Testis (tissue), 3 donors: Measurements from ENCODE around the gene TRRAP. TPM values are rescaled to one million over a fixed set of nuclear protein-coding genes. Genes with fewer than 3 reads are reported as not detected.

Experiments used
- DNase-seq: peaks from one replicate; pipeline ENCODE4 v3.0.0-alpha.2; 2019
- H3K27ac ChIP-seq, 2 donors: fragments of 200-600 bp; sonication (generic); one replicate each; pipeline ENCODE4 v1.5.1; 2019
- H3K27me3 ChIP-seq: fragments of 200-600 bp; sonication (generic); one replicate; pipeline ENCODE4 v1.5.1; 2019
- H3K36me3 ChIP-seq: fragments of 200-600 bp; sonication (generic); one replicate; pipeline ENCODE4 v1.5.1; 2017; ENCODE audit warnings: low read depth; ENCODE audit errors: missing control alignments
- H3K4me1 ChIP-seq: fragments of 200-600 bp; sonication (generic); one replicate; pipeline ENCODE4 v1.5.1; 2019
- H3K4me3 ChIP-seq, 2 donors: fragments of 200-600 bp; sonication (generic); one replicate each; pipeline ENCODE4 v1.5.1; 2017 to 2019
- H3K9me3 ChIP-seq: fragments of 200-600 bp; sonication (generic); one replicate; pipeline ENCODE4 v1.5.1; 2017
- POLR2A ChIP-seq: fragments of 450-650 bp; IDR thresholded peaks from one replicate; pipeline ENCODE4 v1.6.1; 2017; ENCODE audit warnings: antibody characterized with exemption, mild to moderate bottlenecking, moderate library complexity
- WGBS, 2 donors: methylation state at CpG; one replicate each; pipeline ENCODE4 v1.1.5; 2018; 5-methylcytosine and 5-hydroxymethylcytosine counted together
- intact Hi-C: fragments of 100-400 bp; cut with DNase I; formaldehyde crosslinking; loops from one replicate; pipeline ENCODE4 v1.15.1; 2023; ENCODE audit warnings: low total_unique reads
- polyA plus RNA-seq: library from polyadenylated mRNA; stranded (reverse); fragments of 350-450 nt; fragmentation: Illumina TruSeq; extraction: RNeasy Lipid Tissue Mini Kit (QIAGEN cat#74804); gene quantifications from one replicate; pipeline ENCODE4 v1.2.3, GENCODE V29; 2014; ENCODE audit warnings: low read depth, low replicate concordance; ENCODE audit not compliant: insufficient read depth
- total RNA-seq, 2 donors: library from RNA; depleted of rRNA; stranded (reverse); fragments of >200 nt; gene quantifications; one replicate each; pipeline ENCODE4 v1.2.3, GENCODE V29; 2016
- TF ChIP-seq, protein P1 (sequence below), 3 experiments: fragments of 450-650 bp in 2 of 3; fragments of 200-600 bp in 1 of 3; sonication (generic) in 1 of 3; IDR thresholded peaks; one replicate each; pipeline ENCODE4 v1.5.1; 2016 to 2019; ENCODE audit warnings: antibody characterized with exemption in 3 of 3, mild to moderate bottlenecking in 2 of 3, moderate library complexity in 1 of 3

TRRAP gene
- total and polyA plus RNA-seq, 3 donors from 2014 or later, result 45.6 to 120 (median 119) TPM

DNA sequence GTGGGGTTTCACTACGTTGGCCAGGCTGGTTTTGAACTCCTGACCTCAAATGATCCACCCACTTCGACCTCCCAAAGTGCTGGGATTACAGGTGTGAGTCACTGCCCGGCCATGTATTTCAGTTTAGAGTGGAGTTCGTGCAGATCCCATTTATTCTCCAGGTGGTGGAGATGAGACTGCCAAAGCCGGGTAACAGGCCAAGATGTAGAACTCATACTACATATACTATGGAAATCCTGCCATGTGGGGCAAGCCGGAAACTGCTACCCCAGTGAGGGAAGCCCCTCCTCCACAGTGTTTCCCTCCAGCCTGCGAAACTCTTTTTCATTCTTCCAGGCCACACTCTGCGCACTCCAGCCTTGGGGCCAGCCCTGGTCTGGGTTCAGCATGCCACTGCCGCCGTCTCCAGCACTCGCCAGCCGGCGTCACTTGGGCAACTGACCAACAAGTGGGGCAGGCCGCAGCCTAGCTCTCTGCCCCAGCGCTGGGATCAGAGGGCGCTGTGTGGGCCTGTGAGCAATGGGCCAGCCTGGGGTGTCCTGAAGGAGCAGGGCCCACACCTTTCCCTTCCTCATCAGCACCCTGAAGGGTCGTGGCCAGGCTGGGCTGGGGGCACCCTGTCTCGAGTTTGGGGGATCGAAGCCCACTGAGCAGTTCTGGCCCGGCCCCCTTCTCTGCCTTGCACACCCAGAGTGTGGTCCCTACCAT is 122.0 kb downstream of the TRRAP start:
- H3K27me3 ChIP-seq, result no peaks in the 10 kb centered on the region
- H3K36me3 ChIP-seq, result no peaks in the 10 kb centered on the region
- H3K4me3 ChIP-seq, result no peak overlapping the region
- peak; percentile 9 for DNase-seq
- WGBS, 2 donors, result 93 to 97% methylated on average over 18 to 20 of the region's 20 CpGs
- H3K9me3 ChIP-seq, result no peaks in the 10 kb centered on the region
- H3K4me1 ChIP-seq, result no peaks in the 10 kb centered on the region
- H3K27ac ChIP-seq, result no peak overlapping the region
- TF ChIP-seq, protein P1, sequence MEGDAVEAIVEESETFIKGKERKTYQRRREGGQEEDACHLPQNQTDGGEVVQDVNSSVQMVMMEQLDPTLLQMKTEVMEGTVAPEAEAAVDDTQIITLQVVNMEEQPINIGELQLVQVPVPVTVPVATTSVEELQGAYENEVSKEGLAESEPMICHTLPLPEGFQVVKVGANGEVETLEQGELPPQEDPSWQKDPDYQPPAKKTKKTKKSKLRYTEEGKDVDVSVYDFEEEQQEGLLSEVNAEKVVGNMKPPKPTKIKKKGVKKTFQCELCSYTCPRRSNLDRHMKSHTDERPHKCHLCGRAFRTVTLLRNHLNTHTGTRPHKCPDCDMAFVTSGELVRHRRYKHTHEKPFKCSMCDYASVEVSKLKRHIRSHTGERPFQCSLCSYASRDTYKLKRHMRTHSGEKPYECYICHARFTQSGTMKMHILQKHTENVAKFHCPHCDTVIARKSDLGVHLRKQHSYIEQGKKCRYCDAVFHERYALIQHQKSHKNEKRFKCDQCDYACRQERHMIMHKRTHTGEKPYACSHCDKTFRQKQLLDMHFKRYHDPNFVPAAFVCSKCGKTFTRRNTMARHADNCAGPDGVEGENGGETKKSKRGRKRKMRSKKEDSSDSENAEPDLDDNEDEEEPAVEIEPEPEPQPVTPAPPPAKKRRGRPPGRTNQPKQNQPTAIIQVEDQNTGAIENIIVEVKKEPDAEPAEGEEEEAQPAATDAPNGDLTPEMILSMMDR (IDR thresholded peaks at IDR 0.05), result no peak
- TF ChIP-seq POLR2A, result no peak
- intact Hi-C loops, result no loop called here

DNA sequence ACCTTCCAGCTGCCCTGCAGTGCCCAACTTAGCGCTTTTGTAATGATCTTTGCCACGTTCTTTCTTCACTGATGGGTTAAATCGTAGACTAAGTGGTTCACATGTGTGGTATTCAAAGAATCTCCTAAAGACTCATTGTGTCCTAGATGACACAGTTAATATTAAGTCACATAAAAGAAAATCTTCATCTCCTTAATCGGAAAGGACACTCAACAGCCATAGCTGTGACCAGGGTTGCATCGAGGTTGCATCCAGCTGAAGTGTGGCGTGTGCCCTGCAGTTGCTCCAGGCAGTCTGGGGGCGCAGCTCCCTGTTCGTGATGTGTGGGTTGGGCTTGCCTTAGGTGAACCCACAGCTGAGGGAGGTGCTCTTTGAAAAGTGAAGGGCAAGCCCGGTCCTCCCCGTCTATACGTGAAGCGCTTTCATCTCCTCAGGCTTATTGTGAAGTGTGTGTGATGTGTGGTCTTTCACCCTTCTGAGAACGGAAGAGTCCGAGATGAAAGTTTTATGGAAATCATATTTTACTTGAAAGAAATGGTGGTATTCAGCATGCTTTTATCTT is 122.7 kb downstream of the TRRAP start:
- no peak overlapping the region for H3K4me3 ChIP-seq
- intact Hi-C loops, result no loop called here
- DNase-seq, result peak; percentile 5

DNA sequence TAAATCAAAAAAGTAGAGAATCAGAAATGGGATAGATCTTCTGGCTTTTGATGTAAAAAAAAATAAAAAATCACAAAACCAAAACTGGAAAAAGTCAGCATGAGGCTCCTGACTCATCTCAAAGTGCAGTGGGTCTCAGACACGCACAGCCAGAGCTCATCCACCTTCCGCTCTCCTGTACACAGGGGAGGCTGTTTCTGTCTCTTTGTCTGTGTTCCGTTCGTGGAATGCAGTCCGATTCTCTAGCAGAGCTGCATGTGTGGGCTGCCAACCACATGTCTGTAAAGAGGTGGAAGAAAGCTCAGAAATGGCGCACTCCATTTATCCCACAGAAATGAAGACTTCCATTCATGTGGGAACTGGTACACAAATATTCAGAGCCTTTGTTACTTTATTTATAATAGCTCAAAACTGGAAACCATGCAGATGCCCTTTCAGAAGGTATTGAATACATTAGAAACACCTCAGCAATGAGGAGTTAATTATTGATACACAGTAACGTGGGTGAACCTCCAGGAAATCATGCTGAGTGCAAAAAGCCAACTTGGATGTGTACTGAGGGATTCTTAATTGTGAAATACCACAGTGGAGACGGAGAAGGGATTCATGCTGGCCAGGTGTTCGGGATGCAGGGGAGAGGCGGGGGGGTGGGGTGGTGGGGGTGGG is 123.3 kb downstream of the TRRAP start:
- H3K27ac ChIP-seq, result no peak overlapping the region
- H3K9me3 ChIP-seq, result no peaks in the 10 kb centered on the region
- DNase-seq, result peak; percentile 7
- WGBS, 2 donors, result 80 to 83% methylated on average over 10 of the region's 10 CpGs
- intact Hi-C loops, result no loop called here
- H3K4me3 ChIP-seq, result no peak overlapping the region
- no peak for TF ChIP-seq POLR2A
- H3K27me3 ChIP-seq, result no peaks in the 10 kb centered on the region
- H3K4me1 ChIP-seq, result no peaks in the 10 kb centered on the region
- H3K36me3 ChIP-seq, result no peaks in the 10 kb centered on the region

More for the DNA sequence above, 122.7 kb downstream of the TRRAP start:
- no peaks in the 10 kb centered on the region for H3K27me3 ChIP-seq
- H3K27ac ChIP-seq, result no peak overlapping the region
- no peaks in the 10 kb centered on the region for H3K4me1 ChIP-seq
- TF ChIP-seq, protein P1 (IDR thresholded peaks at IDR 0.05), result no peak
- no peaks in the 10 kb centered on the region for H3K9me3 ChIP-seq
- 90% methylated on average over 14 of the region's 14 CpGs for WGBS, 2 donors
- H3K36me3 ChIP-seq, result no peaks in the 10 kb centered on the region

DNA sequence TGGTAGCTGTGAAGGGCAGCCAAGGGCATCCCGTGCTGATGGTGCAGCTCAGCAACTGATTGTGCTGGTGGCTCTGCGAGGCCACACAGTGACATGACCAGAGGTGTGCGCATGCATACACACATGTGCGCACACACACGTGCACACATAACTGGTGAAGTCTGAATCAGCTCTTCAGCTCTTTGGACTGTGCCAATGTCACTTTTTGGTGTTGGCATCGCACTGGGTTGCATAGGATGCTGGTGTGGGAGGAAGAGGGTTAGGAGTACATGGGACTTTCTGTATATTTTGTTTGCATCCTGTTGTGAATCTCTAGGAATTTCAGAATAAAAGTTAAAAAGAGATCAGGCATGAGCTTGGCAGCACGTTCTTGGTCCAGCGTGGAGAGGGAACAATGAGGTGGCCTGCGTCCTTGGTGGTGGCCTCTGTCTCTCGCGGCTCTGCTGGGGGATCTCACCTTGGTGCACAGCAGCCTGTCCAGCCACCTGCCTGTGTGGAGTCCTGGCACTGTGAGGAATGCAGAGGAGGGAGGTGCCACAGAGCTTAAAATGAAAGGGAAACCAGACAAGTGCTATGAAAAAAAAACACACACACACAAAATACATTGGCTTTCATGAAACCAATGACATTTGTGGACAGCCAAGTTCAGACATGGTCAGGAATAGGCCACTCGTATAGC is 124.0 kb downstream of the TRRAP start:
- intact Hi-C loops, result no loop called here

More for the DNA sequence above, 124.0 kb downstream of the TRRAP start:
- Histone ChIP-seq H3K4me1 (no peaks in the 10 kb centered on the region), H3K27me3 (no peaks in the 10 kb centered on the region), H3K4me3 (no peak overlapping the region), H3K9me3 (no peaks in the 10 kb centered on the region), H3K27ac (no peak overlapping the region), H3K36me3 (no peaks in the 10 kb centered on the region)
- DNase-seq, result peak; percentile 4
- TF ChIP-seq POLR2A, result no peak
- TF ChIP-seq, protein P1 (IDR thresholded peaks at IDR 0.05), result no peak
- WGBS, 2 donors, result 87 to 90% methylated on average over 11 to 12 of the region's 12 CpGs
